ENCODE measurements around the gene PDCD10. TPM values are rescaled to one million over a fixed set of nuclear protein-coding genes. Genes with fewer than 3 reads are reported as not detected.

PDCD10 gene
- polyA plus RNA-seq, 1 donor from 2014 or later, result 79.1 TPM

DNA sequence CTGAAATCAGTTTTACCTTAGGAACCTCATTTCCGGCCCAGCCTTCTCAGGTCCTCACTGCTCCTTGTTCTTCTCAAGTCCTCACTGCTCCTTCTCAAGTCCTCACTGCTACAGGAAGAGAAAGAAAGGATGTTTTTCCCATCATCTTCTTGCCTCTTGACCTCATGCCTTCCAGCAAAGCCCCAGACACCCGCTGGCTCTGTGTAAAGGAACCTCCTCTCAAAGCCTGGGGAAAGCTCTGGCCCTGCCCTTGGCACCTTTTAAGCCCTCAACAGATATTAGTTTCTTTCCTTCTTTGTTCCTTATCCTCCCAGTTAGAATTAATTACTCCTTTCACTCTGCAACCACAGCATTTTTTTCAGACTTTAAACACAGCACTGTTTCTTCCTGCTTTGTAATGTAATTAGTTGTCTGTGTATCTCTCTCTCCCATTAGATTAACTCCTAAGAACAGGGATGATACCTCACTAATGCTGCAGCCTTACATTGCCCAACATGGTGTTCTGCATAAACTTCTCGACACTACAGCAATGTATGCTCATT is 76.9 kb downstream of the PDCD10 start:
- Histone ChIP-seq H3K27me3 (ENCODE audit: insufficient read depth, low read depth, low read length) (no peaks in the 10 kb centered on the region), H3F3A (ENCODE audit: insufficient read depth, low read length, poor library complexity, severe bottlenecking) (no peaks in the 10 kb centered on the region), H3K27ac (ENCODE audit: low read length) (no peak overlapping the region), H3K79me2 (replicated peaks; ENCODE audit: insufficient read depth, low read length) (no peaks in the 10 kb centered on the region), H3K9ac (ENCODE audit: low read length) (no peak overlapping the region), H3K4me3 (ENCODE audit: low read length) (no peak overlapping the region), H3K36me3 (ENCODE audit: insufficient read depth, low read length) (no peaks in the 10 kb centered on the region), H3K4me2 (ENCODE audit: low read length) (no peak overlapping the region), H3K9me3 (ENCODE audit: low read length) (no peaks in the 10 kb centered on the region), H3K9me2 (ENCODE audit: insufficient read depth, low read length) (no peaks in the 10 kb centered on the region), H4K20me1 (ENCODE audit: insufficient read depth) (no peaks in the 10 kb centered on the region), H2AFZ (ENCODE audit: low read depth, low read length) (no peak overlapping the region)
- TF ChIP-seq, protein P1, sequence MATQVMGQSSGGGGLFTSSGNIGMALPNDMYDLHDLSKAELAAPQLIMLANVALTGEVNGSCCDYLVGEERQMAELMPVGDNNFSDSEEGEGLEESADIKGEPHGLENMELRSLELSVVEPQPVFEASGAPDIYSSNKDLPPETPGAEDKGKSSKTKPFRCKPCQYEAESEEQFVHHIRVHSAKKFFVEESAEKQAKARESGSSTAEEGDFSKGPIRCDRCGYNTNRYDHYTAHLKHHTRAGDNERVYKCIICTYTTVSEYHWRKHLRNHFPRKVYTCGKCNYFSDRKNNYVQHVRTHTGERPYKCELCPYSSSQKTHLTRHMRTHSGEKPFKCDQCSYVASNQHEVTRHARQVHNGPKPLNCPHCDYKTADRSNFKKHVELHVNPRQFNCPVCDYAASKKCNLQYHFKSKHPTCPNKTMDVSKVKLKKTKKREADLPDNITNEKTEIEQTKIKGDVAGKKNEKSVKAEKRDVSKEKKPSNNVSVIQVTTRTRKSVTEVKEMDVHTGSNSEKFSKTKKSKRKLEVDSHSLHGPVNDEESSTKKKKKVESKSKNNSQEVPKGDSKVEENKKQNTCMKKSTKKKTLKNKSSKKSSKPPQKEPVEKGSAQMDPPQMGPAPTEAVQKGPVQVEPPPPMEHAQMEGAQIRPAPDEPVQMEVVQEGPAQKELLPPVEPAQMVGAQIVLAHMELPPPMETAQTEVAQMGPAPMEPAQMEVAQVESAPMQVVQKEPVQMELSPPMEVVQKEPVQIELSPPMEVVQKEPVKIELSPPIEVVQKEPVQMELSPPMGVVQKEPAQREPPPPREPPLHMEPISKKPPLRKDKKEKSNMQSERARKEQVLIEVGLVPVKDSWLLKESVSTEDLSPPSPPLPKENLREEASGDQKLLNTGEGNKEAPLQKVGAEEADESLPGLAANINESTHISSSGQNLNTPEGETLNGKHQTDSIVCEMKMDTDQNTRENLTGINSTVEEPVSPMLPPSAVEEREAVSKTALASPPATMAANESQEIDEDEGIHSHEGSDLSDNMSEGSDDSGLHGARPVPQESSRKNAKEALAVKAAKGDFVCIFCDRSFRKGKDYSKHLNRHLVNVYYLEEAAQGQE (IDR thresholded peaks at IDR 0.05; ENCODE audit: borderline replicate concordance), result no peak

DNA sequence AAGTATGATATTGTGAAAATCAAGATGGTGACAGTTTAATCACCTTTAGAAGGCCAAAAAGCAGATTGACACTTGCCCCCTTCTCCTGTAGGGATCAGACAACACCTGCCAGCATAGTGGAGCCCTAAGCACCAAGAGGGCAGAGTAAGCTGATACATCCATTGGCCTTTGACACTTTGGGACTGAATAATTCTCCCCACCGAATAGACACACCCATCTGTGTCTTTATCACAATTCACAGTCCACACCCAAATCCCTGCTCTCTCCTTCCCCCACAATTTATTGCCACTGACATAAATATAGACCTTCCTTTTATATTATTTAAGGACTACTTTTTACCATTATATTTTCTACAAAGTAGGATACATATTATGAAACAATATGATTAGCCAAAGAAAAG is 77.9 kb downstream of the PDCD10 start:
- Histone ChIP-seq H3K9me2 (ENCODE audit: insufficient read depth, low read length) (no peaks in the 10 kb centered on the region), H3K27me3 (ENCODE audit: insufficient read depth, low read depth, low read length) (no peaks in the 10 kb centered on the region), H3K36me3 (ENCODE audit: insufficient read depth, low read length) (no peaks in the 10 kb centered on the region), H4K20me1 (ENCODE audit: insufficient read depth) (no peaks in the 10 kb centered on the region), H3K9ac (ENCODE audit: low read length) (no peak overlapping the region), H3K79me2 (replicated peaks; ENCODE audit: insufficient read depth, low read length) (no peaks in the 10 kb centered on the region), H3K4me2 (ENCODE audit: low read length) (no peak overlapping the region), H3K27ac (ENCODE audit: low read length) (no peak overlapping the region), H3F3A (ENCODE audit: insufficient read depth, low read length, poor library complexity, severe bottlenecking) (no peaks in the 10 kb centered on the region), H3K4me3 (ENCODE audit: low read length) (no peak overlapping the region), H3K9me3 (ENCODE audit: low read length) (no peaks in the 10 kb centered on the region), H2AFZ (ENCODE audit: low read depth, low read length) (no peak overlapping the region)
- TF ChIP-seq POLR2AphosphoS5 (IDR thresholded peaks at IDR 0.05) (no peak), SMC3 (conservative IDR thresholded peaks at IDR 0.05; ENCODE audit: poor library complexity) (no peak), TAF1 (IDR thresholded peaks at IDR 0.05; ENCODE audit: low read depth) (no peak), MXI1 (conservative IDR thresholded peaks at IDR 0.05; ENCODE audit: poor library complexity, severe bottlenecking) (no peak), EP300 (conservative IDR thresholded peaks at IDR 0.05; ENCODE audit: poor library complexity, severe bottlenecking) (no peak), RAD21 (conservative IDR thresholded peaks at IDR 0.05) (no peak), EZH2 (IDR thresholded peaks at IDR 0.05; ENCODE audit: borderline replicate concordance, insufficient read depth, low read length, poor library complexity, severe bottlenecking) (no peak)
- TF ChIP-seq, protein P2, sequence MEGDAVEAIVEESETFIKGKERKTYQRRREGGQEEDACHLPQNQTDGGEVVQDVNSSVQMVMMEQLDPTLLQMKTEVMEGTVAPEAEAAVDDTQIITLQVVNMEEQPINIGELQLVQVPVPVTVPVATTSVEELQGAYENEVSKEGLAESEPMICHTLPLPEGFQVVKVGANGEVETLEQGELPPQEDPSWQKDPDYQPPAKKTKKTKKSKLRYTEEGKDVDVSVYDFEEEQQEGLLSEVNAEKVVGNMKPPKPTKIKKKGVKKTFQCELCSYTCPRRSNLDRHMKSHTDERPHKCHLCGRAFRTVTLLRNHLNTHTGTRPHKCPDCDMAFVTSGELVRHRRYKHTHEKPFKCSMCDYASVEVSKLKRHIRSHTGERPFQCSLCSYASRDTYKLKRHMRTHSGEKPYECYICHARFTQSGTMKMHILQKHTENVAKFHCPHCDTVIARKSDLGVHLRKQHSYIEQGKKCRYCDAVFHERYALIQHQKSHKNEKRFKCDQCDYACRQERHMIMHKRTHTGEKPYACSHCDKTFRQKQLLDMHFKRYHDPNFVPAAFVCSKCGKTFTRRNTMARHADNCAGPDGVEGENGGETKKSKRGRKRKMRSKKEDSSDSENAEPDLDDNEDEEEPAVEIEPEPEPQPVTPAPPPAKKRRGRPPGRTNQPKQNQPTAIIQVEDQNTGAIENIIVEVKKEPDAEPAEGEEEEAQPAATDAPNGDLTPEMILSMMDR (IDR thresholded peaks at IDR 0.05; ENCODE audit: poor library complexity, severe bottlenecking), result no peak
- TF ChIP-seq, protein P1 (IDR thresholded peaks at IDR 0.05; ENCODE audit: borderline replicate concordance), result no peak

Data from neural cell (in vitro differentiated cells).